Neural cell (in vitro differentiated cells): ENCODE measurements around the gene KRTAP5-2.

Experiments used
- EP300 ChIP-seq: fragments of 450-650 bp; conservative IDR thresholded peaks from 2 replicates; pipeline ENCODE4 v1.6.1; 2014; ENCODE audit warnings: antibody characterized with exemption, mild to moderate bottlenecking, moderate library complexity; ENCODE audit not compliant: poor library complexity, severe bottlenecking
- EZH2 ChIP-seq: fragments of 200-600, 300-800 bp; shearing (Covaris generic), sonication (generic); IDR thresholded peaks from 2 replicates; pipeline ENCODE4 v1.6.1; 2014; ENCODE audit warnings: antibody characterized with exemption, low read length, borderline replicate concordance, mild to moderate bottlenecking; ENCODE audit not compliant: insufficient read depth, poor library complexity, severe bottlenecking
- POLR2AphosphoS5 ChIP-seq: IDR thresholded peaks from 2 replicates; pipeline ENCODE4 v1.6.1; 2012
- SMC3 ChIP-seq: fragments of 450-650 bp; conservative IDR thresholded peaks from 2 replicates; pipeline ENCODE4 v1.6.1; 2014; ENCODE audit warnings: antibody characterized with exemption, mild to moderate bottlenecking, moderate library complexity; ENCODE audit not compliant: poor library complexity
- TAF1 ChIP-seq: IDR thresholded peaks from 2 replicates; pipeline ENCODE4 v1.6.1; 2012; ENCODE audit warnings: low read depth
- TF ChIP-seq, protein P1 (sequence below): fragments of 450-650 bp; IDR thresholded peaks from 2 replicates; pipeline ENCODE4 v1.5.1; 2014; ENCODE audit warnings: antibody characterized with exemption, mild to moderate bottlenecking, moderate library complexity; ENCODE audit not compliant: poor library complexity, severe bottlenecking

DNA sequence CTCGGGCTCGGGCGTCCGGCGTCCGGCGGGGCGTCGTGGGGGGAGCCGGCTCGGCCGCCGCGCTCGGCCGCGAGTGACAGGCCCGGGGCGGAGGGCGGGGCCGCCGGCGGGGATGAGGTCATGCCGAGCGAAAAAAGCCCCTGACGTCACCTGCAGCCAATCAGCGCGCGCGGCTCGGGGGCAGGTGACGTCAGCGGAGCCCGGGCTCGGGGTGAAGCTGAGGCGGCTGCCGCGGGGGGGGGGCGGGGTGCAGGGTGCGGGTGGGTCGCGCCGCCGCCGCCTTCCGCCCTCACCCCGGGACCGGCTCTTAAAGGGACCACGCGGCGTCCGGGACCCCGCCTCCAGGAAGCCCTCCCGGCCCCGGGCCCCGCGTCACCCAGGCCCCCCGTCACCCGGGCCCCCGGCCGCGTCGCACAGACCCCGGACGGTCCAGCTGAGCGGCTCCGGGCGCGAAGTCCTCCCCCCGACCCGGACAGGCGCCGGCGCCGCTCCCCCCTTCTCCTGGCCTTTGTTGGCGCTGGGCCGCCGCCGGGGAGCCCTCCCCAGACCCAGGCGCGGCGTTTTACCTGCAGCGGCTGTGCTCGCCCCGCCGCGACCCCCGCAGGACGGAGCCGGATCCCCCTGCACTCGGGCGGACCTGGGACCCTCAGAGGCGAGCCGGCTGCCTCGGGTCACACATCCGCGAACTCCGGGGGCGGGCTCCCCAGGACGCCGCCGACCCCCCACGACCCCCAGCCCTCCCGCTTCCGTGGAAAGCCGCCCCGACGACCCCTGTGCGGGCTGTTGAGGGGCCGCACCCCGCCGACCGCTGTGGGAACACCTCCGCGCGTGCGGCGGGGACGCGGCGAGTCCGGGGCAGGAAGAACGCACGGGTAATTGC lies 25.7 kb downstream of the KRTAP5-2 start, which contains the start of gene DUSP8:
- TF ChIP-seq EZH2 = no peak
- TF ChIP-seq, protein P1, sequence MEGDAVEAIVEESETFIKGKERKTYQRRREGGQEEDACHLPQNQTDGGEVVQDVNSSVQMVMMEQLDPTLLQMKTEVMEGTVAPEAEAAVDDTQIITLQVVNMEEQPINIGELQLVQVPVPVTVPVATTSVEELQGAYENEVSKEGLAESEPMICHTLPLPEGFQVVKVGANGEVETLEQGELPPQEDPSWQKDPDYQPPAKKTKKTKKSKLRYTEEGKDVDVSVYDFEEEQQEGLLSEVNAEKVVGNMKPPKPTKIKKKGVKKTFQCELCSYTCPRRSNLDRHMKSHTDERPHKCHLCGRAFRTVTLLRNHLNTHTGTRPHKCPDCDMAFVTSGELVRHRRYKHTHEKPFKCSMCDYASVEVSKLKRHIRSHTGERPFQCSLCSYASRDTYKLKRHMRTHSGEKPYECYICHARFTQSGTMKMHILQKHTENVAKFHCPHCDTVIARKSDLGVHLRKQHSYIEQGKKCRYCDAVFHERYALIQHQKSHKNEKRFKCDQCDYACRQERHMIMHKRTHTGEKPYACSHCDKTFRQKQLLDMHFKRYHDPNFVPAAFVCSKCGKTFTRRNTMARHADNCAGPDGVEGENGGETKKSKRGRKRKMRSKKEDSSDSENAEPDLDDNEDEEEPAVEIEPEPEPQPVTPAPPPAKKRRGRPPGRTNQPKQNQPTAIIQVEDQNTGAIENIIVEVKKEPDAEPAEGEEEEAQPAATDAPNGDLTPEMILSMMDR = no peak
- TF ChIP-seq SMC3 = no peak
- TF ChIP-seq EP300 = no peak
- no peak for TF ChIP-seq TAF1
- peak; percentile 80 for TF ChIP-seq POLR2AphosphoS5
